ENCODE measurements around the gene EVC2. TPM values are rescaled to one million over a fixed set of nuclear protein-coding genes. Genes with fewer than 3 reads are reported as not detected.

Gene EVC2
- total and polyA plus RNA-seq, 12 donors: 0.66 to 3.4 (median 1.7) TPM

DNA sequence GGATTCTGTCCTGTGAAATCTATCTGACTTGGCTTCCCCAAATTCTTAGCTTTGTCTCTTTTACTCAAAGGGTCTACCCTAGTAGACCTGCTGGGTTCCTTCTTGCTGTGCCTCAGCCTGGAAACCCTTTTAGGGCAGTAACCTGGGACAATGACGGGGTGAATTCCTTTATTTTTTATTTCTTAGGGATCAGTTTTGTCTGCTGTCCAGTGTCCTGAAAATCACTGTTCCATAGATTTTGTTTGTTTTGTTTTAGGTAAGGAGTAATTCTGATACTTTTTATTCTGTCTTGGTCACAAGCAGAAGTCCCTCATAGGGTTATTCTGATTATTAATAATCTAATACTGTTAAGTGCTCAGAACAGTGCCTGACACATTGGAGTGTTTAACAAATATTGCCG lies 118.9 kb downstream of the EVC2 start:
- no peak for DNase-seq
- intact Hi-C loops (cut with DNase I): no loop called here
- Histone ChIP-seq H3K36me3 (replicated peaks in 1 of 2) (no peaks in the 10 kb centered on the region), H3K27me3 (no peaks in the 10 kb centered on the region), H3K4me3 (no peak overlapping the region), H3K27ac (no peak overlapping the region), H3K9me3 (replicated peaks in 1 of 3) (no peaks in the 10 kb centered on the region), H3K4me1 (replicated peaks in 1 of 2) (no peaks in the 10 kb centered on the region)
- 88 to 100% (median 95%) methylated on average over 2 of the region's 2 CpGs for WGBS, 4 donors
- TF ChIP-seq, protein P1, sequence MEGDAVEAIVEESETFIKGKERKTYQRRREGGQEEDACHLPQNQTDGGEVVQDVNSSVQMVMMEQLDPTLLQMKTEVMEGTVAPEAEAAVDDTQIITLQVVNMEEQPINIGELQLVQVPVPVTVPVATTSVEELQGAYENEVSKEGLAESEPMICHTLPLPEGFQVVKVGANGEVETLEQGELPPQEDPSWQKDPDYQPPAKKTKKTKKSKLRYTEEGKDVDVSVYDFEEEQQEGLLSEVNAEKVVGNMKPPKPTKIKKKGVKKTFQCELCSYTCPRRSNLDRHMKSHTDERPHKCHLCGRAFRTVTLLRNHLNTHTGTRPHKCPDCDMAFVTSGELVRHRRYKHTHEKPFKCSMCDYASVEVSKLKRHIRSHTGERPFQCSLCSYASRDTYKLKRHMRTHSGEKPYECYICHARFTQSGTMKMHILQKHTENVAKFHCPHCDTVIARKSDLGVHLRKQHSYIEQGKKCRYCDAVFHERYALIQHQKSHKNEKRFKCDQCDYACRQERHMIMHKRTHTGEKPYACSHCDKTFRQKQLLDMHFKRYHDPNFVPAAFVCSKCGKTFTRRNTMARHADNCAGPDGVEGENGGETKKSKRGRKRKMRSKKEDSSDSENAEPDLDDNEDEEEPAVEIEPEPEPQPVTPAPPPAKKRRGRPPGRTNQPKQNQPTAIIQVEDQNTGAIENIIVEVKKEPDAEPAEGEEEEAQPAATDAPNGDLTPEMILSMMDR (IDR thresholded peaks at IDR 0.05): no peak
- no peak for TF ChIP-seq POLR2A (IDR thresholded peaks at IDR 0.05)

DNA sequence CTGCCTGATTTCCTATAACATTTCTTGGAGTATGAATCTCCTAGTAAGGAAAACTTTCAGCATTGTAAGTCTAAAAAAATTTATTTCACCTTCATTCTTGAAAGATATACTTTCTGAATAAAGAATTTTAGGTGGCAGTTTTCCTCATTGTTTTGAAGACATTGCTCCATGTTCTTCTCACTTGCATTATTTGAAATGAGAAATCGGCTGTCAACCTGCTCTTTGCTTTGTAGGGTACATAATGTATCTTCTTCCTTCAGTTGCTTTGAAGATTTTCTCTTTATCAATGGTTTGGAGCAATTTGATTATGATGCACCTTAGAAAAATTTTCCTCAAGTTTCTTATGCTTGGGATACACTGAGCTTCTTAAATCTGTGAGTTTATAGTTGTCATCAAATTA lies 120.3 kb downstream of the EVC2 start:
- H3K4me1 ChIP-seq (replicated peaks in 1 of 2): no peaks in the 10 kb centered on the region
- WGBS, 4 donors: 81 to 89% (median 84%) methylated on average over 1 of the region's 1 CpG
- no peak overlapping the region for H3K27ac ChIP-seq
- no peaks in the 10 kb centered on the region for H3K9me3 ChIP-seq (replicated peaks in 1 of 3)
- H3K36me3 ChIP-seq (replicated peaks in 1 of 2): no peaks in the 10 kb centered on the region
- no peak overlapping the region for H3K4me3 ChIP-seq
- DNase-seq: no peak
- TF ChIP-seq, protein P1 (IDR thresholded peaks at IDR 0.05): no peak
- TF ChIP-seq POLR2A (IDR thresholded peaks at IDR 0.05): no peak
- intact Hi-C loops (cut with DNase I): no loop called here
- no peaks in the 10 kb centered on the region for H3K27me3 ChIP-seq

DNA sequence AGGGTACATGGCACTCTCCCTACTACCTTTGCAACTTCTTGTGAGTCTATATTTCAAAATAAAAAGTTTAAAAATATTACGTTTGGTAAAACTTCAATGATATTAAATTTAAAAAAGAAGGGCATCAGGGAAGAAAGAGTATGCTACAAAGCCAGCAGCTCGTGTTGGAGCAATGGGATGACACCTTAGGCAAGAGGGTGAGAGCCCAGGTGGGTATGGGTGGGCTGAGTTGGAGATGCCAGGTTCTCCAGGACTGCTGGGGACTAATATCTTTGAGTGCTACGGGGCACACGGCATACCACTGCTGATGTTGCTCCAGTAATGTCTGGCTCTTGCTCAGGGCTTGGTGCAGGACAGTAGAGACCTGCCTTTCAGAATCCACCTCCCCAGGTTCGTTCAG lies 132.4 kb downstream of the EVC2 start:
- H3K27me3 ChIP-seq: no peaks in the 10 kb centered on the region
- DNase-seq: no peak
- intact Hi-C loops (cut with DNase I): no loop called here
- no peaks in the 10 kb centered on the region for H3K4me1 ChIP-seq (replicated peaks in 1 of 2)
- TF ChIP-seq, protein P1 (IDR thresholded peaks at IDR 0.05): no peak
- no peak for TF ChIP-seq POLR2A (IDR thresholded peaks at IDR 0.05)
- no peak overlapping the region for H3K4me3 ChIP-seq
- H3K36me3 ChIP-seq (replicated peaks in 1 of 2): no peaks in the 10 kb centered on the region
- 61 to 87% (median 76%) methylated on average over 2 to 5 of the region's 5 CpGs for WGBS, 4 donors
- no peak overlapping the region for H3K27ac ChIP-seq
- no peaks in the 10 kb centered on the region for H3K9me3 ChIP-seq (replicated peaks in 1 of 3)

DNA sequence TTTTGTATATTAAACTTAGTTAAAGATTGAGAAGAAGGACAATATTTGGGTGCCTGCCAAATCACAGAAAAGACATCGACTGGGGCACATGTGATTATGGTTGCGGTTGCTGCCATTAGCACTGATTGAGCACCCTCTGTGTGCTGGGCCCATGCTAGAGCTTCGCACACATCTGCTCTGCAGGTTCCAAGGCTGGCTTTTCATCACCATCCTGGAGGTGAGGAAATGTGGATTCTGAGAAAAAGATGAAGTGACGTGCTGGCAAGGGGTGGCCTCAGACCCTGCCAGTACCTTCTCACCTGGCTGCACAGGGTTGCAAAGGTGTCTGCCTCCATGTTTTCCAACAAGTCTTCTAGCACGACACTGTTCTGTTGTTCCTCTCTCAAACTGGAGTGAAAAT lies 134.0 kb downstream of the EVC2 start:
- Histone ChIP-seq H3K9me3 (replicated peaks in 1 of 3) (no peaks in the 10 kb centered on the region), H3K36me3 (replicated peaks in 1 of 2) (no peaks in the 10 kb centered on the region), H3K4me1 (replicated peaks in 1 of 2) (no peaks in the 10 kb centered on the region), H3K4me3 (no peak overlapping the region), H3K27me3 (no peaks in the 10 kb centered on the region), H3K27ac (no peak overlapping the region)
- no peak for DNase-seq
- 80 to 93% (median 90%) methylated on average over 5 of the region's 5 CpGs for WGBS, 4 donors
- TF ChIP-seq, protein P1 (IDR thresholded peaks at IDR 0.05): no peak
- TF ChIP-seq POLR2A (IDR thresholded peaks at IDR 0.05): no peak
- intact Hi-C loops (cut with DNase I): no loop called here
